SU-DHL-6 (cell line): ENCODE data around the gene ARL5A.

Experiments
- CTCF ChIP-seq: fragments of 200-600 bp; sonication (generic); IDR thresholded peaks from one replicate; pipeline ENCODE4 v1.5.1; 2017; ENCODE audit warnings: antibody characterized with exemption, mild to moderate bottlenecking, low read length, moderate library complexity; ENCODE audit not compliant: insufficient read depth, poor library complexity, severe bottlenecking
- EZH2phosphoT487 ChIP-seq: fragments of 200-600 bp; sonication (generic), shearing (Covaris generic); conservative IDR thresholded peaks from 2 replicates; pipeline ENCODE4 v1.6.1; 2018; ENCODE audit warnings: mild to moderate bottlenecking, antibody characterized with exemption, low read length, moderate library complexity, mixed read lengths

GRCh38 chr2:151757861-151758260 lies 70.4 kb downstream of the ARL5A start:
- TF ChIP-seq CTCF (no peak), EZH2phosphoT487 (no peak)
